Keratinocyte (primary cell): Measurements from ENCODE around the gene TMEM237. TPM values are rescaled to one million over a fixed set of nuclear protein-coding genes. Genes with fewer than 3 reads are reported as not detected.

Experiments used
- DNase-seq: peaks from one replicate; pipeline ENCODE4 v3.0.0-alpha.2; 2011; ENCODE audit warnings: low read depth, missing footprints, low spot score
- FAIRE-seq: peaks from 2 replicates; lab custom pipeline; 2011; peaks lifted over from hg19 to GRCh38; lab: Jason Lieb, UNC
- H2AFZ ChIP-seq: 2 replicates; pipeline ENCODE4 v1.6.0; 2012; ENCODE audit warnings: low read length, control low read depth, inconsistent platforms; ENCODE audit not compliant: control insufficient read depth
- H3K27ac ChIP-seq: 2 replicates; pipeline ENCODE4 v1.5.1; 2011; ENCODE audit warnings: low read length; ENCODE audit not compliant: control insufficient read depth, insufficient read depth
- H3K27me3 ChIP-seq: 3 replicates; pipeline ENCODE4 v1.6.0; 2011; ENCODE audit warnings: low read length; ENCODE audit not compliant: control insufficient read depth, insufficient read depth; ENCODE audit errors: extremely low read depth
- H3K36me3 ChIP-seq, 2 experiments: 2 replicates in 1 of 2; 3 replicates in 1 of 2; pipeline ENCODE4 v1.5.1; 2011; ENCODE audit warnings: low read length in 2 of 2, mild to moderate bottlenecking in 1 of 2; ENCODE audit not compliant: control insufficient read depth in 2 of 2, insufficient read depth in 2 of 2; ENCODE audit errors: extremely low read depth in 1 of 2
- H3K4me1 ChIP-seq: 3 replicates; pipeline ENCODE4 v1.5.1; 2011; ENCODE audit warnings: low read length; ENCODE audit not compliant: control insufficient read depth, insufficient read depth; ENCODE audit errors: extremely low read depth
- H3K4me2 ChIP-seq: 3 replicates; pipeline ENCODE4 v1.6.0; 2011; ENCODE audit warnings: low read depth, low read length; ENCODE audit not compliant: control insufficient read depth, insufficient read depth; ENCODE audit errors: extremely low read depth
- H3K4me3 ChIP-seq, 3 experiments: fragments of 200-600 bp in 1 of 3; sonication (generic) in 1 of 3; 2 replicates in 2 of 3; 3 replicates in 1 of 3; pipeline ENCODE4 v1.5.1; 2011 to 2016; ENCODE audit warnings: low read length in 3 of 3, mild to moderate bottlenecking in 3 of 3, control low read depth in 2 of 3, inconsistent platforms in 1 of 3, low read depth in 1 of 3, mixed read lengths in 1 of 3, mixed run types in 1 of 3, moderate library complexity in 1 of 3; ENCODE audit not compliant: control insufficient read depth in 2 of 3, insufficient read depth in 2 of 3; ENCODE audit errors: extremely low read depth in 1 of 3
- H3K79me2 ChIP-seq: 2 replicates; pipeline ENCODE4 v1.6.0; 2012; ENCODE audit warnings: low read length; ENCODE audit not compliant: control insufficient read depth, insufficient read depth
- H3K9ac ChIP-seq: 3 replicates; pipeline ENCODE4 v1.6.0; 2011; ENCODE audit warnings: low read length; ENCODE audit not compliant: control insufficient read depth, insufficient read depth; ENCODE audit errors: extremely low read depth
- H3K9me1 ChIP-seq: 3 replicates; pipeline ENCODE4 v1.6.0; 2011; ENCODE audit warnings: low read length; ENCODE audit not compliant: control insufficient read depth, insufficient read depth; ENCODE audit errors: extremely low read depth
- H3K9me3 ChIP-seq: 2 replicates; pipeline ENCODE4 v1.5.1; 2012; ENCODE audit warnings: low read depth, low read length; ENCODE audit not compliant: control insufficient read depth
- H4K20me1 ChIP-seq: 3 replicates; pipeline ENCODE4 v1.6.0; 2011; ENCODE audit warnings: low read length; ENCODE audit not compliant: control insufficient read depth, insufficient read depth; ENCODE audit errors: extremely low read depth
- EZH2 ChIP-seq: IDR thresholded peaks from one replicate; pipeline ENCODE4 v1.6.1; 2012; ENCODE audit warnings: inconsistent platforms, mild to moderate bottlenecking, low read length, moderate library complexity
- dilution Hi-C: fragments of 300-500 bp; cut with MboI; formaldehyde crosslinking; loops from one replicate; pipeline ENCODE4 v1.7.0; 2020; ENCODE audit warnings: low sequenced_read_pairs; ENCODE audit not compliant: extremely low pct_ligation_motif_present
- polyA plus RNA-seq, 5 experiments: library from polyadenylated mRNA; depleted of rRNA in 3 of 5; stranded (reverse) in 3 of 5; stranded (forward) in 1 of 5; unstranded in 1 of 5; fragments of >200 nt; gene quantifications; 1 replicate in 1 of 5; 2 replicates in 3 of 5; 3 replicates in 1 of 5; pipeline versions ENCODE4 v1.2.1 to v1.2.3, GENCODE V29; 2011 to 2012; ENCODE audit warnings: missing spikeins in 2 of 5, low read depth in 1 of 5, low replicate concordance in 1 of 5
- TF ChIP-seq, protein P1 (sequence below), 3 experiments: IDR thresholded peaks in 1 of 3; conservative IDR thresholded peaks in 1 of 3; optimal IDR thresholded peaks in 1 of 3; 2 replicates in 2 of 3; 3 replicates in 1 of 3; pipeline versions ENCODE3 to v1.5.1; 2011; ENCODE audit warnings: low read length in 3 of 3, mild to moderate bottlenecking in 3 of 3, moderate library complexity in 2 of 3, control low read depth in 1 of 3, inconsistent platforms in 1 of 3; ENCODE audit not compliant: insufficient read depth in 2 of 3; ENCODE audit errors: extremely low read depth in 1 of 3

The TMEM237 gene
- polyA plus RNA-seq, 1 donor (not counting 4 experiments of a cell fraction or from before 2014, with no cell fraction given), result 49.6 TPM

DNA sequence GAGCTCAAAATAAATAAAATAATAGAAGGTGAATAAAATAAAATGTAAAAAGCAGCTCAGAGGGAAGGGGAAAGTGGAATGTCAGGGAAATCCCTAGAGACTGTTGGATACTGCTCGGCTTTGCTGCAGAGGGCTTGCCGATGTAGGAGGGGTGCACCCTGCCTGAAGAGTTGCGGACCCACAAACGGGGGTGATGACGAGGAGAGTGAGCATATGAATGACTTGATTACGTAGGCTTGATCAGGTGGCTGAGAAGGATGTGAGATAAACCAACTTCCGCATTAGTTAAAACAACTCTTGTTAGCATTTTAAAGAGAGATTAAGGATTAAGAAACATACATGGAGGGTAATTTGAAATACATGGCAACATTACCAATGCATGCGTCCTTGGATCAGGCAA is 21.0 kb upstream of the TMEM237 start:
- no peak for TF ChIP-seq EZH2
- TF ChIP-seq, protein P1, sequence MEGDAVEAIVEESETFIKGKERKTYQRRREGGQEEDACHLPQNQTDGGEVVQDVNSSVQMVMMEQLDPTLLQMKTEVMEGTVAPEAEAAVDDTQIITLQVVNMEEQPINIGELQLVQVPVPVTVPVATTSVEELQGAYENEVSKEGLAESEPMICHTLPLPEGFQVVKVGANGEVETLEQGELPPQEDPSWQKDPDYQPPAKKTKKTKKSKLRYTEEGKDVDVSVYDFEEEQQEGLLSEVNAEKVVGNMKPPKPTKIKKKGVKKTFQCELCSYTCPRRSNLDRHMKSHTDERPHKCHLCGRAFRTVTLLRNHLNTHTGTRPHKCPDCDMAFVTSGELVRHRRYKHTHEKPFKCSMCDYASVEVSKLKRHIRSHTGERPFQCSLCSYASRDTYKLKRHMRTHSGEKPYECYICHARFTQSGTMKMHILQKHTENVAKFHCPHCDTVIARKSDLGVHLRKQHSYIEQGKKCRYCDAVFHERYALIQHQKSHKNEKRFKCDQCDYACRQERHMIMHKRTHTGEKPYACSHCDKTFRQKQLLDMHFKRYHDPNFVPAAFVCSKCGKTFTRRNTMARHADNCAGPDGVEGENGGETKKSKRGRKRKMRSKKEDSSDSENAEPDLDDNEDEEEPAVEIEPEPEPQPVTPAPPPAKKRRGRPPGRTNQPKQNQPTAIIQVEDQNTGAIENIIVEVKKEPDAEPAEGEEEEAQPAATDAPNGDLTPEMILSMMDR (optimal IDR thresholded peaks at IDR 0.05 in 1 of 3, IDR thresholded peaks at IDR 0.05 in 1 of 3, conservative IDR thresholded peaks at IDR 0.05 in 1 of 3; ENCODE audit: extremely low read depth in 1 of 3, insufficient read depth in 2 of 3, low read length in 3 of 3), result no peak
- Histone ChIP-seq H3K36me3 (no peaks in the 10 kb centered on the region), H3K9me1 (no peaks in the 10 kb centered on the region), H3K9me3 (no peaks in the 10 kb centered on the region), H2AFZ (no peak overlapping the region), H4K20me1 (no peaks in the 10 kb centered on the region), H3K4me1 (no peaks in the 10 kb centered on the region), H3K4me3 (no peak overlapping the region), H3K27ac (no peak overlapping the region), H3K79me2 (no peaks in the 10 kb centered on the region), H3K4me2 (no peak overlapping the region), H3K27me3 (no peaks in the 10 kb centered on the region), H3K9ac (no peak overlapping the region)
- dilution Hi-C loops, result no loop called here
- no peak for DNase-seq
- FAIRE-seq, result no peak

DNA sequence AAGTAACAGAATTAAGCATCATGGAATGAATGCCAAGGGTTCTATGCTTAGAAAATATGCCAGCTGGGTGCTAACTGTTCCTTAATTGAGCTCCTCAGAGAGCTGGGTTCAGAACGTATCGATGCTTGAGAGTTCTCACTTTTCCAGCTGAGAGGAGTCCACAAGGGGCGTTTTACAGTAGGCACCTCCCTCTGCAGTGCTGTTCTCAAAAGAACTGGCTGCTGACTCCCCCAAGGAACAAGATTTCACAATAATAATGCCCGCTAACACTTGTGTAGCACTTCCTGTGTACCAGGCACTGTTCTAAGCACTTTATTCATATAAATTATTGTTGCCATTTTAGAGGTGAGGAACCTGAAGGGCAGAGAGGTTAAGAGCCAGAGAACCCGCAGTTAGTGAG is 18.1 kb upstream of the TMEM237 start:
- TF ChIP-seq EZH2, result no peak
- TF ChIP-seq, protein P1 (optimal IDR thresholded peaks at IDR 0.05 in 1 of 3, IDR thresholded peaks at IDR 0.05 in 1 of 3, conservative IDR thresholded peaks at IDR 0.05 in 1 of 3; ENCODE audit: extremely low read depth in 1 of 3, insufficient read depth in 2 of 3, low read length in 3 of 3), result no peak
- Histone ChIP-seq H3K9me3 (no peaks in the 10 kb centered on the region), H3K27ac (no peak overlapping the region), H3K36me3 (no peaks in the 10 kb centered on the region), H3K4me3 (no peak overlapping the region), H3K9me1 (no peaks in the 10 kb centered on the region), H3K79me2 (no peaks in the 10 kb centered on the region), H3K27me3 (no peaks in the 10 kb centered on the region), H3K9ac (no peak overlapping the region), H2AFZ (peak overlapping the region; percentile 41), H4K20me1 (no peaks in the 10 kb centered on the region), H3K4me1 (no peaks in the 10 kb centered on the region), H3K4me2 (no peak overlapping the region)
- dilution Hi-C loops, result no loop called here
- DNase-seq, result no peak
- FAIRE-seq, result no peak
